K562 (cell line): ENCODE results near the gene EXOC5. TPM values are rescaled to one million over a fixed set of nuclear protein-coding genes. Genes with fewer than 3 reads are reported as not detected.
A peak's percentile ranks its signal among the peaks of the same experiment; 100 is the strongest.
"Not testable (repeated sequence)": the region's sequence is repeated elsewhere in the genome, so short reads cannot be mapped to it uniquely, and the experiment has no call there.

Experiments used
- ATAC-seq: fragments of 200-7000 bp; cut with Tn5 transposase; 3 replicates; pipeline ENCODE4 v1.9.1; 2020; ENCODE audit warnings: moderate library complexity
- BruUV-seq: library from RNA; stranded (reverse); fragments of 400-500 nt; replicated peaks from 2 replicates; lab custom pipeline; 2021; lab: Mats Ljungman, UMichigan
- CTCF ChIA-PET: fragments of 300-600 bp; formaldehyde crosslinking; extraction: SDS; loops from one replicate; lab custom pipeline; 2021; ENCODE audit warnings: low intra/inter-chr PET ratio; lab: Yijun Ruan, JAX
- POLR2A ChIA-PET: fragments of 300-600, 350-650 bp; sonication (Branson Sonifier 250); formaldehyde crosslinking; extraction: SDS; loops from one replicate; lab custom pipeline; 2021; ENCODE audit warnings: antibody characterized with exemption, inconsistent platforms; lab: Yijun Ruan, JAX
- DNase-seq, 4 experiments: peaks; one replicate each; pipeline versions ENCODE4 v3.0.0 to v3.0.0-alpha.2; 2011 to 2018; ENCODE audit warnings: low spot score in 3 of 4, mixed read lengths in 3 of 4; ENCODE audit errors: extremely low read depth in 1 of 4
- FAIRE-seq: peaks from 2 replicates; lab custom pipeline; 2011; peaks lifted over from hg19 to GRCh38; lab: Jason Lieb, UNC
- H2AFZ ChIP-seq: 2 replicates; pipeline ENCODE4 v1.6.0; 2011; ENCODE audit warnings: low read depth, low read length, control low read depth, inconsistent platforms
- H3K27ac ChIP-seq: fragments of 200-600 bp; 3 replicates; pipeline ENCODE4 v1.8.0; 2011; ENCODE audit warnings: low read depth, mild to moderate bottlenecking, control low read depth, inconsistent platforms, low read length, moderate library complexity, mixed read lengths; ENCODE audit errors: extremely low read depth
- H3K27me3 ChIP-seq, 2 experiments: fragments of 300-600 bp in 1 of 2; 2 replicates in 1 of 2; 3 replicates in 1 of 2; pipeline versions ENCODE4 v1.6.0 to v1.8.0; 2011; ENCODE audit warnings: inconsistent platforms in 2 of 2, low read length in 2 of 2, mild to moderate bottlenecking in 1 of 2, mixed read lengths in 1 of 2, moderate library complexity in 1 of 2; ENCODE audit not compliant: control insufficient read depth in 2 of 2, insufficient read depth in 2 of 2
- H3K36me3 ChIP-seq: fragments of 300-600 bp; 3 replicates; pipeline ENCODE4 v1.8.0; 2011; ENCODE audit warnings: mild to moderate bottlenecking, low read length, inconsistent platforms; ENCODE audit not compliant: control insufficient read depth, insufficient read depth
- H3K4me1 ChIP-seq, 2 experiments: fragments of 200-600 bp in 1 of 2; replicated peaks in 1 of 2; 2 replicates in 1 of 2; 3 replicates in 1 of 2; pipeline versions ENCODE4 v1.5.1 to v1.8.0; 2011; ENCODE audit warnings: inconsistent platforms in 2 of 2, low read length in 2 of 2, mild to moderate bottlenecking in 1 of 2, mixed read lengths in 1 of 2, moderate library complexity in 1 of 2; ENCODE audit not compliant: control insufficient read depth in 2 of 2, insufficient read depth in 2 of 2
- H3K4me2 ChIP-seq: 2 replicates; pipeline ENCODE4 v1.6.1; 2011; ENCODE audit warnings: low read length, control low read depth, inconsistent platforms, mixed read lengths; ENCODE audit not compliant: insufficient read depth
- H3K4me3 ChIP-seq: fragments of 200-600 bp; sonication (generic), shearing (Covaris generic); 2 replicates; pipeline ENCODE4 v1.5.1; 2016; ENCODE audit warnings: control low read depth, inconsistent platforms
- H3K79me2 ChIP-seq: fragments of 200-600 bp; 3 replicates; pipeline ENCODE4 v1.8.0; 2011; ENCODE audit warnings: low read length, inconsistent platforms; ENCODE audit not compliant: control insufficient read depth, insufficient read depth
- H3K9ac ChIP-seq, 2 experiments: 2 replicates each; pipeline versions ENCODE4 v1.6.0 to v1.6.1; 2011; ENCODE audit warnings: low read depth in 2 of 2, low read length in 2 of 2, control low read depth in 1 of 2, inconsistent platforms in 1 of 2, mild to moderate bottlenecking in 1 of 2, mixed read lengths in 1 of 2; ENCODE audit not compliant: insufficient read depth in 1 of 2
- H3K9me1 ChIP-seq: one replicate; pipeline ENCODE4 v1.6.0; 2011; ENCODE audit warnings: inconsistent platforms, mild to moderate bottlenecking, low read length, moderate library complexity; ENCODE audit not compliant: control insufficient read depth, insufficient read depth
- H3K9me3 ChIP-seq: replicated peaks from 2 replicates; pipeline ENCODE4 v1.5.1; 2011; ENCODE audit warnings: low read depth, low read length, inconsistent platforms; ENCODE audit not compliant: control insufficient read depth, insufficient read depth
- H4K20me1 ChIP-seq: replicated peaks from 2 replicates; pipeline ENCODE4 v1.6.1; 2011; ENCODE audit warnings: low read length, inconsistent platforms, mixed read lengths; ENCODE audit not compliant: control insufficient read depth, insufficient read depth
- BCOR ChIP-seq: fragments of 450-650 bp; IDR thresholded peaks from 2 replicates; pipeline ENCODE4 v1.6.1; 2016
- ELF4 ChIP-seq: fragments of 450-650 bp; formaldehyde crosslinking; IDR thresholded peaks from 2 replicates; pipeline ENCODE4 v1.4.0; 2022; ENCODE audit warnings: missing genetic modification characterization
- GTF2F1 ChIP-seq: IDR thresholded peaks from 2 replicates; pipeline ENCODE4 v1.6.1; 2011; ENCODE audit warnings: low read depth, low read length, improper control_type of control experiment
- POU5F1 ChIP-seq: fragments of 150-350 bp; IDR thresholded peaks from 2 replicates; pipeline ENCODE4 v1.6.1; 2014; ENCODE audit warnings: borderline replicate concordance, low read length, low read depth, mild to moderate bottlenecking; ENCODE audit not compliant: partially characterized antibody
- RBM25 ChIP-seq: fragments of 200-400 bp; formaldehyde crosslinking; IDR thresholded peaks from 2 replicates; pipeline ENCODE4 v1.6.1; 2018; ENCODE audit warnings: low read length, low read depth, moderate library complexity; ENCODE audit not compliant: severe bottlenecking
- SMAD3 ChIP-seq: fragments of 450-650 bp; formaldehyde crosslinking; conservative IDR thresholded peaks from 2 replicates; pipeline ENCODE4 v1.4.0; 2020; ENCODE audit warnings: mild to moderate bottlenecking
- STAG1 ChIP-seq: sonication (generic); formaldehyde crosslinking; IDR thresholded peaks from 2 replicates; pipeline ENCODE4 v1.5.0; 2020; ENCODE audit warnings: missing genetic modification reagents, borderline replicate concordance
- TAF9B ChIP-seq: fragments of 450-650 bp; IDR thresholded peaks from 2 replicates; pipeline ENCODE4 v1.6.1; 2018; ENCODE audit warnings: mild to moderate bottlenecking; ENCODE audit not compliant: partially characterized antibody
- YY1 ChIP-seq, 3 experiments: IDR thresholded peaks; 2 replicates each; pipeline ENCODE4 v1.6.1; 2011; ENCODE audit warnings: low read length in 2 of 3, mild to moderate bottlenecking in 2 of 3, moderate library complexity in 2 of 3, borderline replicate concordance in 1 of 3, control low read depth in 1 of 3, low read depth in 1 of 3; ENCODE audit not compliant: insufficient read depth in 3 of 3, insufficient replicate concordance in 2 of 3, control insufficient read depth in 1 of 3, insufficient read length in 1 of 3; ENCODE audit errors: extremely low read depth in 1 of 3
- ZC3H4 ChIP-seq: sonication (generic); formaldehyde crosslinking; IDR thresholded peaks from 2 replicates; pipeline ENCODE4 v1.9.0; 2021; ENCODE audit warnings: missing genetic modification reagents, borderline replicate concordance
- ZNF146 ChIP-seq: IDR thresholded peaks from one replicate; pipeline ENCODE4 v1.6.1; 2018; ENCODE audit warnings: missing compliant biosample characterization; ENCODE audit not compliant: unreplicated experiment
- ZNF23 ChIP-seq: fragments of 250-450 bp; sonication (Bioruptor Pico); IDR thresholded peaks from 2 replicates; pipeline ENCODE4 v1.4.0; 2020; ENCODE audit warnings: mild to moderate bottlenecking
- ZNF445 ChIP-seq: fragments of 250-450 bp; sonication (Bioruptor Pico); IDR thresholded peaks from 2 replicates; pipeline ENCODE4 v1.4.0; 2020; ENCODE audit warnings: low read depth, mild to moderate bottlenecking, moderate library complexity
- WGBS: fragments of 100-300 bp; shearing (Covaris generic); methylation state at CpG from one replicate; pipeline ENCODE4 v1.1.6; 2016; ENCODE audit warnings: low coverage, mixed read lengths; ENCODE audit not compliant: insufficient coverage; ENCODE audit errors: missing lambda C conversion rate; 5-methylcytosine and 5-hydroxymethylcytosine counted together
- in situ Hi-C: fragments of 300-500 bp; cut with MboI; formaldehyde crosslinking; loops from 4 replicates; pipeline ENCODE4 v1.15.0; 2018; ENCODE audit warnings: inconsistent platforms, mixed read lengths
- intact Hi-C: fragments of 100-400 bp; cut with micrococcal nuclease; formaldehyde crosslinking; loops from 2 replicates; pipeline ENCODE4 v1.14.2; 2022
- polyA plus RNA-seq, 8 experiments: library from polyadenylated mRNA; depleted of rRNA in 4 of 8; stranded (reverse) in 5 of 8; unstranded in 3 of 8; fragments of >200 nt; fragmentation: Nextera tagmentation in 2 of 8; fragmentation: Illumina TruSeq in 1 of 8; extraction: Ambion mirVana in 2 of 8; extraction: Trizol in 1 of 8; gene quantifications; 2 replicates each; pipeline versions ENCODE4 v1.2.1 to v1.2.3, GENCODE V29; 2011 to 2014; ENCODE audit warnings: inconsistent platforms in 1 of 8, missing spikeins in 1 of 8
- total RNA-seq, 7 experiments: library from RNA; depleted of rRNA in 6 of 7; stranded (reverse); fragments of >200 nt in 6 of 7; fragmentation: Illumina TruSeq in 2 of 7; extraction: Trizol in 2 of 7; gene quantifications; 2 replicates each; pipeline versions ENCODE4 v1.2.1 to v1.2.3, GENCODE V29; 2011 to 2021; ENCODE audit warnings: low replicate concordance in 1 of 7

EXOC5 gene
- total and polyA plus RNA-seq, 9 of the 15 experiments (the other 6 are each of a cell fraction or from before 2014, with no cell fraction given) = 5.7 to 50.3 (median 32.0) TPM

DNA sequence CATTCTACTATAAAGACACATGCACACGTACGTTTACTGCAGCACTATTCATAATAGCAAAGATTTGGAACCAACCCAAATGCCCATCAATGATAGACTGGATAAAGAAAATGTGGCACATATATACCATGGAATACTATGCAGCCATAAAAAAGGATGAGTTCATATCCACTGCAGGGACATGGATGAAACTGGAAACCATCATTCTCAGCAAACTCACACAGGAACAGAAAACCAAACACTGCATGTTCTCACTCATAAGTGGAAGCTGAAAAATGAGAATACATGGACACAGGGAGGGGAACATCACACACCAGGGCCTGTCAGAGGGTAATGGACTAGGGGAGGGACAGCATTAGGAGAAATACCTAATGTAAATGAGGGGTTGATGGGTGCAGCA is 10.5 kb downstream of the EXOC5 start:
- ATAC-seq, DNase-seq, H3K9me3 ChIP-seq, BruUV-seq, H4K20me1 ChIP-seq, H3K27me3 ChIP-seq, FAIRE-seq, in situ Hi-C loops, H3K4me2 ChIP-seq, H3K4me3 ChIP-seq, H3K9ac ChIP-seq, CTCF ChIA-PET, H3K9me1 ChIP-seq, H3K27ac ChIP-seq, H2AFZ ChIP-seq, POLR2A ChIA-PET, intact Hi-C loops: not testable (repeated sequence)
- peaks cover 4 to 16% of the 10 kb centered on the region in 2 experiments; a peak in 3 of 5 replicates for H3K4me1 ChIP-seq
- WGBS = 80% methylated on average over 2 of the region's 2 CpGs
- peaks cover 95% of the 10 kb centered on the region for H3K79me2 ChIP-seq
- H3K36me3 ChIP-seq = peaks cover 19% of the 10 kb centered on the region; the same call in 2 of the 3 replicates
- peak; percentile 52; the same call in 1 of the 2 replicates for TF ChIP-seq BCOR
- TF ChIP-seq RBM25 = peak; percentile 44
- TF ChIP-seq ZNF146 (CRISPR knock-in tag) = peak; percentile 88

GRCh38 chr14:57254884-57255283 is 13.8 kb downstream of the EXOC5 start:
- TF ChIP-seq GTF2F1 (no peak), ZNF23 (no peak), YY1 (IDR thresholded peaks at IDR 0.05; ENCODE audit: borderline replicate concordance in 1 of 3, control insufficient read depth in 1 of 3, extremely low read depth in 1 of 3, insufficient read depth in 3 of 3, insufficient read length in 1 of 3, insufficient replicate concordance in 2 of 3, low read depth in 1 of 3, low read length in 2 of 3) (no peak), ZC3H4 (CRISPR knock-in tag) (no peak), TAF9B (no peak), SMAD3 (CRISPR knock-in tag) (no peak), ZNF445 (CRISPR knock-in tag) (no peak), POU5F1 (no peak), ELF4 (no peak), STAG1 (CRISPR knock-in tag) (no peak)
- ChIA-PET POLR2A (no interaction called here), CTCF (no interaction called here)
- DNase-seq (no peak), FAIRE-seq (no peak), ATAC-seq (no peak)
- peaks cover 4% of the 10 kb centered on the region for H3K9me1 ChIP-seq
- H3K9ac ChIP-seq = no peak overlapping the region
- H4K20me1 ChIP-seq = 0 out of 2 replicates have a peak, but pooled peaks cover 6% of the 10 kb centered on the region
- no peak overlapping the region for H2AFZ ChIP-seq
- no peaks in the 10 kb centered on the region for H3K27me3 ChIP-seq
- no peak overlapping the region for H3K27ac ChIP-seq
- H3K4me3 ChIP-seq = no peak overlapping the region
- H3K4me2 ChIP-seq = no peak overlapping the region
- H3K79me2 ChIP-seq = peaks cover 97% of the 10 kb centered on the region
- in situ Hi-C loops = no loop called here
- H3K36me3 ChIP-seq = peaks cover 17% of the 10 kb centered on the region; the same call in 2 of the 3 replicates
- intact Hi-C loops = no loop called here
- peaks cover 4 to 15% of the 10 kb centered on the region in 2 experiments; a peak in 3 of 5 replicates for H3K4me1 ChIP-seq
- BruUV-seq = no TSS peak
- H3K9me3 ChIP-seq = no peaks in the 10 kb centered on the region
